Hematopoietic multipotent progenitor cell treated with erythropoietin and hydrocortisone succinate and interleukin-3 and kit ligand, for 4 days (in vitro differentiated cells): ENCODE measurements around the gene C2CD4D.
"Not testable (repeated sequence)": the region's sequence is repeated elsewhere in the genome, so short reads cannot be mapped to it uniquely, and the experiment has no call there.

ENCODE experiments used
- DNase-seq: peaks from one replicate; pipeline ENCODE4 v3.0.0-alpha.2; 2015

The C2CD4D gene

GRCh38 chr1:151839457-151840403 lies at the start of gene C2CD4D:
Gene C2CD4D, minus strand, starts transcription at chr1:151839820. Its CDS starts 831 bp downstream, at chr1:151838989.
- DNase-seq: peak; percentile 51

GRCh38 chr1:151888972-151889570 lies 49.5 kb upstream of the C2CD4D start:
- DNase-seq: peak; percentile 50

GRCh38 chr1:151887028-151887427 lies 47.4 kb upstream of the C2CD4D start:
- DNase-seq: no peak

GRCh38 chr1:151885479-151885878 lies 45.9 kb upstream of the C2CD4D start:
- no peak for DNase-seq

- DNase-seq: not testable (repeated sequence)
Measured at GRCh38 chr1:151884879-151885278, 45.3 kb upstream of the C2CD4D start.

GRCh38 chr1:151884445-151884844 lies 44.8 kb upstream of the C2CD4D start:
- not testable (repeated sequence) for DNase-seq

- not testable (repeated sequence) for DNase-seq
Measured at GRCh38 chr1:151883898-151884297, 44.3 kb upstream of the C2CD4D start.

GRCh38 chr1:151882918-151883317 lies 43.3 kb upstream of the C2CD4D start:
- not testable (repeated sequence) for DNase-seq

- no peak for DNase-seq
Measured at GRCh38 chr1:151882466-151882865, 42.8 kb upstream of the C2CD4D start.

- DNase-seq: peak; percentile 14
Measured at GRCh38 chr1:151881479-151881878, 41.9 kb upstream of the C2CD4D start.

- no peak for DNase-seq
Measured at GRCh38 chr1:151875419-151876097, 35.9 kb upstream of the C2CD4D start.

- peak; percentile 65 for DNase-seq
Measured at GRCh38 chr1:151872776-151873175, 33.2 kb upstream of the C2CD4D start.

GRCh38 chr1:151871284-151872030 lies 31.8 kb upstream of the C2CD4D start:
- no peak for DNase-seq

- no peak for DNase-seq
Measured at GRCh38 chr1:151868486-151868885, 28.9 kb upstream of the C2CD4D start.

- peak; percentile 19 for DNase-seq
Measured at GRCh38 chr1:151867765-151868411, 28.3 kb upstream of the C2CD4D start.

- no peak for DNase-seq
Measured at GRCh38 chr1:151867321-151867720, 27.7 kb upstream of the C2CD4D start.

- no peak for DNase-seq
Measured at GRCh38 chr1:151864411-151864810, 24.8 kb upstream of the C2CD4D start.

- DNase-seq: peak; percentile 32
Measured at GRCh38 chr1:151862604-151863003, 23.0 kb upstream of the C2CD4D start.

GRCh38 chr1:151860504-151861187 lies 21.0 kb upstream of the C2CD4D start:
- DNase-seq: no peak

GRCh38 chr1:151859891-151860293 lies 20.3 kb upstream of the C2CD4D start:
- DNase-seq: no peak

GRCh38 chr1:151858886-151859665 lies 19.5 kb upstream of the C2CD4D start:
- DNase-seq: no peak
